Natural killer cell (primary cell): ENCODE data around the gene RXRB. TPM values are rescaled to one million over a fixed set of nuclear protein-coding genes. Genes with fewer than 3 reads are reported as not detected.
A peak's percentile ranks its signal among the peaks of the same experiment; 100 is the strongest.

Experiments
- ATAC-seq, 3 donors: fragments of 150-1000 bp in 2 of 3; fragments of 200-7000 bp in 1 of 3; cut with Tn5 transposase; 1 replicate in 1 of 3; 2 replicates in 2 of 3; pipeline ENCODE4 v1.10.0; 2021; ENCODE audit warnings: mild to moderate bottlenecking in 2 of 3, moderate library complexity in 2 of 3
- DNase-seq, 2 donors: peaks; one replicate each; pipeline versions ENCODE4 v3.0.0 to v3.0.0-alpha.2; 2013 to 2021; ENCODE audit warnings: mixed read lengths in 1 of 2
- H3K27ac ChIP-seq: one replicate; pipeline ENCODE4 v1.5.1; 2013; ENCODE audit warnings: mild to moderate bottlenecking, low read length
- H3K27me3 ChIP-seq: one replicate; pipeline ENCODE4 v1.6.1; 2013; ENCODE audit warnings: low read length; ENCODE audit not compliant: control insufficient read depth, insufficient read depth
- H3K36me3 ChIP-seq: one replicate; pipeline ENCODE4 v1.6.1; 2013; ENCODE audit warnings: low read length; ENCODE audit not compliant: control insufficient read depth, insufficient read depth
- H3K4me1 ChIP-seq: one replicate; pipeline ENCODE4 v1.6.1; 2013; ENCODE audit warnings: low read length; ENCODE audit not compliant: control insufficient read depth, insufficient read depth
- H3K4me3 ChIP-seq: one replicate; pipeline ENCODE4 v1.5.1; 2013; ENCODE audit warnings: low read length
- H3K9me3 ChIP-seq: one replicate; pipeline ENCODE4 v1.6.1; 2013; ENCODE audit warnings: low read length; ENCODE audit not compliant: control insufficient read depth, insufficient read depth
- H3K27ac Mint-ChIP-seq, 2 donors: one replicate each; pipeline ENCODE4 v1.8.0; 2022; ENCODE audit warnings: mild to moderate bottlenecking in 2 of 2, mixed read lengths in 2 of 2, moderate library complexity in 1 of 2
- H3K27me3 Mint-ChIP-seq, 2 donors: one replicate each; pipeline ENCODE4 v1.8.0; 2022; ENCODE audit warnings: low read depth in 2 of 2, mixed read lengths in 2 of 2
- H3K36me3 Mint-ChIP-seq: one replicate; pipeline ENCODE4 v1.8.0; 2022; ENCODE audit warnings: mixed read lengths
- H3K4me1 Mint-ChIP-seq, 2 donors: one replicate each; pipeline ENCODE4 v1.8.0; 2022; ENCODE audit warnings: mixed read lengths in 2 of 2
- H3K4me3 Mint-ChIP-seq: one replicate; pipeline ENCODE4 v1.8.0; 2022; ENCODE audit warnings: mild to moderate bottlenecking, moderate library complexity, mixed read lengths
- H3K9me3 Mint-ChIP-seq, 2 donors: one replicate each; pipeline ENCODE4 v1.8.0; 2022; ENCODE audit warnings: mixed read lengths in 2 of 2
- WGBS: methylation state at CpG from one replicate; pipeline ENCODE4 v1.1.7; 2013; ENCODE audit warnings: missing lambda C conversion rate; ENCODE audit not compliant: insufficient coverage; 5-methylcytosine and 5-hydroxymethylcytosine counted together
- intact Hi-C: fragments of 100-400 bp; cut with micrococcal nuclease; formaldehyde crosslinking; loops from one replicate; pipeline ENCODE4 v1.14.2; 2022
- total RNA-seq, 4 donors: library from RNA; stranded (reverse); fragments of 120-200 nt in 1 of 4; gene quantifications; one replicate each; pipeline versions ENCODE4 v1.2.3 to v1.2.4, GENCODE V29; 2013 to 2022
- TF ChIP-seq, protein P1 (sequence below): fragments of 200-600 bp; IDR thresholded peaks from one replicate; pipeline ENCODE4 v1.8.0; 2022; ENCODE audit warnings: antibody characterized with exemption

RXRB gene
- total RNA-seq, 3 donors from 2014 or later (not counting 1 experiment from before 2014, with no cell fraction given), result 72.3 to 96.4 (median 73.9) TPM

GRCh38 chr6:33169291-33170175, 30.9 kb downstream of the RXRB start:
- intact Hi-C loops, result no loop called here
- Histone ChIP-seq H3K36me3 (no peaks in the 10 kb centered on the region), H3K27ac (no peak overlapping the region), H3K4me1 (no peaks in the 10 kb centered on the region), H3K9me3 (no peaks in the 10 kb centered on the region), H3K27me3 (no peaks in the 10 kb centered on the region), H3K4me3 (no peak overlapping the region)
- H3K36me3 Mint-ChIP-seq, result no peaks in the 10 kb centered on the region
- peak overlapping the region in 1 of 2 donors; percentile 56 for H3K27ac Mint-ChIP-seq
- H3K4me1 Mint-ChIP-seq, result no peaks in the 10 kb centered on the region
- DNase-seq, result no peak
- ATAC-seq, result no peak
- WGBS, result 93% methylated on average over 10 of the region's 10 CpGs
- H3K9me3 Mint-ChIP-seq, result no peaks in the 10 kb centered on the region
- peaks cover 0 to 4% of the 10 kb centered on the region in 2 donors for H3K27me3 Mint-ChIP-seq
- TF ChIP-seq, protein P1, sequence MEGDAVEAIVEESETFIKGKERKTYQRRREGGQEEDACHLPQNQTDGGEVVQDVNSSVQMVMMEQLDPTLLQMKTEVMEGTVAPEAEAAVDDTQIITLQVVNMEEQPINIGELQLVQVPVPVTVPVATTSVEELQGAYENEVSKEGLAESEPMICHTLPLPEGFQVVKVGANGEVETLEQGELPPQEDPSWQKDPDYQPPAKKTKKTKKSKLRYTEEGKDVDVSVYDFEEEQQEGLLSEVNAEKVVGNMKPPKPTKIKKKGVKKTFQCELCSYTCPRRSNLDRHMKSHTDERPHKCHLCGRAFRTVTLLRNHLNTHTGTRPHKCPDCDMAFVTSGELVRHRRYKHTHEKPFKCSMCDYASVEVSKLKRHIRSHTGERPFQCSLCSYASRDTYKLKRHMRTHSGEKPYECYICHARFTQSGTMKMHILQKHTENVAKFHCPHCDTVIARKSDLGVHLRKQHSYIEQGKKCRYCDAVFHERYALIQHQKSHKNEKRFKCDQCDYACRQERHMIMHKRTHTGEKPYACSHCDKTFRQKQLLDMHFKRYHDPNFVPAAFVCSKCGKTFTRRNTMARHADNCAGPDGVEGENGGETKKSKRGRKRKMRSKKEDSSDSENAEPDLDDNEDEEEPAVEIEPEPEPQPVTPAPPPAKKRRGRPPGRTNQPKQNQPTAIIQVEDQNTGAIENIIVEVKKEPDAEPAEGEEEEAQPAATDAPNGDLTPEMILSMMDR, result no peak
- H3K4me3 Mint-ChIP-seq, result no peak overlapping the region

DNA sequence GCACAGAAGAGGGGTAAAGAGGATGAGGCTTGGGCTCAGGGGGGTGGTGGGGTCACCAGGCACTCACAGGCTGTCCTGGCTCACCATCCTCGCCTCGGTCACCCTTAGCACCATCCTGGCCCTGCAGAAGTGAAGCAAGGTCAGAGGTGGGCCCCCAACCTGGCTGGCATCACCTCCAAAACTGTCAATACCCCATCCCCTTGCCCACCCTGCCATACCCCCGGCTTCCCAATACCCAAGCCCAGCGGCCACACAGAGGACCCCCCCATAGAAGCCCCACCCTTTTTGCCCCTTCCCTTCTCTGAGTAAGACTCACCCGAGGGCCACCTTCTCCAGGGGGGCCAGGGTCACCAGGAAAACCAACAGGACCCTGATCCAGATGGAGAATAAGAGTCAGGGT, 31.8 kb downstream of the RXRB start:
- intact Hi-C loops, result no loop called here
- WGBS, result 65% methylated on average over 5 of the region's 5 CpGs
- Histone ChIP-seq H3K4me3 (no peak overlapping the region), H3K36me3 (no peaks in the 10 kb centered on the region), H3K27me3 (no peaks in the 10 kb centered on the region), H3K27ac (no peak overlapping the region), H3K9me3 (no peaks in the 10 kb centered on the region), H3K4me1 (no peaks in the 10 kb centered on the region)
- Mint-ChIP-seq H3K9me3 (no peaks in the 10 kb centered on the region), H3K4me3 (no peak overlapping the region), H3K36me3 (no peaks in the 10 kb centered on the region), H3K27me3 (peaks cover 0 to 10% of the 10 kb centered on the region in 2 donors), H3K4me1 (no peaks in the 10 kb centered on the region), H3K27ac (peak overlapping the region in 1 of 2 donors; percentile 56)
- TF ChIP-seq, protein P1, result no peak
- DNase-seq (no peak), ATAC-seq (no peak)

- Histone ChIP-seq H3K27me3 (no peaks in the 10 kb centered on the region), H3K4me1 (no peaks in the 10 kb centered on the region), H3K4me3 (no peak overlapping the region), H3K27ac (no peak overlapping the region), H3K9me3 (no peaks in the 10 kb centered on the region), H3K36me3 (no peaks in the 10 kb centered on the region)
- no peak overlapping the region for H3K4me3 Mint-ChIP-seq
- peaks cover 0 to 10% of the 10 kb centered on the region in 2 donors for H3K27me3 Mint-ChIP-seq
- intact Hi-C loops, result no loop called here
- ATAC-seq, result no peak
- H3K9me3 Mint-ChIP-seq, result no peaks in the 10 kb centered on the region
- DNase-seq, result no peak
- H3K36me3 Mint-ChIP-seq, result no peaks in the 10 kb centered on the region
- no peak overlapping the region for H3K27ac Mint-ChIP-seq
- TF ChIP-seq, protein P1, result no peak
- 65% methylated on average over 5 of the region's 6 CpGs for WGBS
- H3K4me1 Mint-ChIP-seq, result no peaks in the 10 kb centered on the region
Measured at GRCh38 chr6:33168284-33168601, 32.2 kb downstream of the RXRB start.
